ENCODE measurements around the gene PRKG1. TPM values are rescaled to one million over a fixed set of nuclear protein-coding genes. Genes with fewer than 3 reads are reported as not detected.
"Not testable (repeated sequence)": the region's sequence is repeated elsewhere in the genome, so short reads cannot be mapped to it uniquely, and the experiment has no call there.

The PRKG1 gene
- total RNA-seq, 2 experiments from 2014 or later: not detected

DNA sequence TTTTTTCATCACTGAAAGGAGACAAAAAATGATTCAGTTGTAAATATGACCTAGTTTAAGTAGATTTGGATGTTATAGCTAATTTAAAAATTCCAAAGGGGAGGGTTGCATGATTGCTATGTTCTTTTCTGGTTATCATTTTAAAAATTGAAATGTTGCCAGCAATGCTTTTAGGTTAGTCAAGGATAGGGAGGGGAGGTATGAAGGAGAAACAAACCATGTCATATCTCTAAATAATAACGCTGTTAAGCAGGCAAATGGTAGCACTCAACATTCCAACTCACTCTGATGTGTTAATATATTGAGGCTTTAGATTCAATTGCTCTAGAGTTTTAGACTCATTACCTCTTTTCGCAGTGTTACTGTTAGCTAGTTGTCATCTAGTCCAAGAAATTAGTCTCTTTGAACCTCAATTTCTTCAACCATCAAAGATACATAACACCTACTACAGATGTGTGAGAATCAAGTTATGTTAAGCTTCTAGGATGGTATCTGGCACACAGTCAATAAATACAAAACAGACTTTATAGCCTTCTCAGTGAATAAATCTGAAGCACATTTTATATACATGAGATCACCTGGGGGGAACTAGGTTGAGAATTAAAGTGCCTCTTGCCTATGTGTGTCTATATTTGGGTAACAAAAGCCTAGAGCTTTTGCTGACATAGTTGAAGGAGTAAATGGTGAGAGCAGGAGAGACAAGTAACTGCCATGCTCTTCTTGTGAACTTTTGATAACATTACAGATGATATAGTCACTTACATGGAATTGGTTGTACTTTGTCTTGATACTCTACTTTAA lies 500.2 kb downstream of the PRKG1 start:
- no peaks in the 10 kb centered on the region for H3K4me1 Mint-ChIP-seq (ENCODE audit: low read depth)
- no peak for DNase-seq
- no peaks in the 10 kb centered on the region for H3K9me3 Mint-ChIP-seq
- CTCF ChIA-PET: no interaction called here
- intact Hi-C loops (cut with micrococcal nuclease): no loop called here
- H3K27me3 Mint-ChIP-seq (ENCODE audit: low read depth): no peaks in the 10 kb centered on the region
- H3K27ac Mint-ChIP-seq: no peak overlapping the region
- no peaks in the 10 kb centered on the region for H3K36me3 Mint-ChIP-seq (ENCODE audit: low read depth)
- H3K4me3 Mint-ChIP-seq: no peak overlapping the region

DNA sequence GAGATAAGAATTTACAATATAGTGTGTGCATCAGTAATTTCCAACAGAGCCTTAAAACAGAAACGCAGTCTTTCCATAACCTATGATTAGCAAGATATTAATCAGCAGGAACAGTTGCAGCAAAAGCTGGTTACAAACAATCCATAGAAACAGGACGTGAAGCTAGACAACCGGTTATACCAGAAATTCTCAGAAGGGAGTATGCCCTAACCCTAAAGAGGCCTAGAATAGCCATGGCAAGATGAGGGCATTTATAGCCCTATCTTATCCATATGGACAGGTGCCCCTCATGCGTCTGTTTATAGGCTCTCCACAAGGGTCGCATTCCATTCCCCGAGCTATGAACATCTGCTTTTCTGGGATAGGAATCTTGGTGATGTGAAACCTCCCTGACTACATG lies 506.9 kb downstream of the PRKG1 start:
- H3K9me3 Mint-ChIP-seq; H3K27me3 Mint-ChIP-seq (ENCODE audit: low read depth); DNase-seq; CTCF ChIA-PET; H3K27ac Mint-ChIP-seq; H3K4me3 Mint-ChIP-seq; intact Hi-C loops (cut with micrococcal nuclease); H3K4me1 Mint-ChIP-seq (ENCODE audit: low read depth); H3K36me3 Mint-ChIP-seq (ENCODE audit: low read depth): not testable (repeated sequence)

DNA sequence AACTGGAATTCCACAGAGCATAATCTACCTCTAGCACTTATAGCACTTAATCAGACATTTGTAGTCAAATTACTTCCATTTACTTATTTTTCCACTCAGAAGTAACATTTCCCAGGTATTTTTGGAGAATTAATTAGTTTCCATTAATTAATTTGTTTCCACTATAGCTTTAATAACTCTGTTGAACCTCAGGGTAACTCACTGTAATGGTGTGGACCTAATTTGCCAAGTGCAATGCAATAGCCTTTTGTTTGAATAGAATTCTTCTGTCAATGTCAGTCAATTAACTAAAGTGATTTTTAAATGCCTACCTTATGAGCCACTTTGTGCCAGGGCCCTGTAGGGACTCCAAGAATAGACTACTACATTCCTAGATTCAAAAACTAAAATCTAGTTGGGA lies 509.7 kb downstream of the PRKG1 start:
- Mint-ChIP-seq H3K9me3 (no peaks in the 10 kb centered on the region), H3K27ac (no peak overlapping the region), H3K4me3 (no peak overlapping the region), H3K4me1 (ENCODE audit: low read depth) (no peaks in the 10 kb centered on the region), H3K36me3 (ENCODE audit: low read depth) (no peaks in the 10 kb centered on the region), H3K27me3 (ENCODE audit: low read depth) (peaks cover 4% of the 10 kb centered on the region)
- intact Hi-C loops (cut with micrococcal nuclease): no loop called here
- DNase-seq: no peak
- CTCF ChIA-PET: no interaction called here

DNA sequence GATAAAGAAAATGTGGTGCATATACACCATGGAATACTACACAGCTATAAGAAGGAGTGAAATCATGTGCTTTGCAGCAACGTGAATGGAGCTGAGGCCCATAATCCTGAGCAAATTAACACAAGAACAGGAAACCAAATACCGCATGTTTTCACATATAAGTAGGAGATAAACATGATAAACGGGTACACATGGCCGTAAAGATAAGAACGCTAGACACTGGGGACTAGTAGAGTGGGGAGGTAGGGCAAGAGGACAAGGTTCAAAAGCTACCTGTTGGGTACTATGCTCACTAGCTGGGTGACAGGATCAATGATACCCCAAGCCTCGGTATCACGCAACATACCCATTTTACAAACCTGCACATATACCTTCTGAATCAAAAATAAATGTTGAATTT lies 511.5 kb downstream of the PRKG1 start:
- H3K27ac Mint-ChIP-seq: no peak overlapping the region

DNA sequence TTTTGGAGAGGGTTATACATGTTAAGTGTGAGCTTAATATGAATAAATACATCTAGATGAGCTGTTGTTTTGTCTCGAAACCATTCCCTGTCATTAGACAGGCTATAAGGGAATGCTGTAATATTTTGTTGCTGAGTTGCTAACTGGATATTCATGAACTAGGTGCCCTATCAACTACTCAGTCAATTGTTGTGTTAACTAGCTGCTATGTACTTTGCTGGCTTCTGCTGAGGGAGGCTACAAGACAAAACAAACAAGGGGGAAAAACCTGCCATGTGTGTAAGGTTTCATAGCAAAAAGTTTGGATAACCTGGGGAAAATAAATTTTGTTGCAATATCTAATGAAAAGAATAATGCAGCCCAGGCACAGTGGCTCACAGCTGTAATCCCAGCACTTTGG lies 514.7 kb downstream of the PRKG1 start:
- CTCF ChIA-PET: no interaction called here
- no peak overlapping the region for H3K4me3 Mint-ChIP-seq
- intact Hi-C loops (cut with micrococcal nuclease): no loop called here

More for the DNA sequence above, 511.5 kb downstream of the PRKG1 start:
- intact Hi-C loops (cut with micrococcal nuclease): no loop called here
- Mint-ChIP-seq H3K4me1 (ENCODE audit: low read depth) (no peaks in the 10 kb centered on the region), H3K27me3 (ENCODE audit: low read depth) (peaks cover 5% of the 10 kb centered on the region), H3K36me3 (ENCODE audit: low read depth) (no peaks in the 10 kb centered on the region), H3K9me3 (no peaks in the 10 kb centered on the region), H3K4me3 (no peak overlapping the region)
- CTCF ChIA-PET: no interaction called here
- DNase-seq: no peak

DNA sequence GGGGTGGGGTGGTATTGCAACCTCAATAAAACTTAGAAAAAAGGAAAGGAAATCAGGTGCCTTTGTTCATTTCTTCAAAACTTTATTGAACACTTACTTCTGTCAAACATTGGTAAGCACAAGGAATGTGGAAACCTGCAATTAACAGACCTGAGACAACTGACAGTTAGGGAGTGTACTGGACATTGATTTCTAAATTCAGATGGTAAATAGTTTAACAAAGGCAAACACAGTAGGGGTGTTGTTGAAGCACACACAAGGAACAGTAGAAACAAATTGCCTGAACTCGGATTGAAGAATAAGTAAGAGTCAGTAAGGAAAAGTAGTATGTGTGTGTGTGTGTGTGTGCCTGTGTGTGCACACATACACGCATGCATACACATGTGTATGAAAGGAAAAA lies 516.5 kb downstream of the PRKG1 start:
- no peak for DNase-seq
- H3K9me3 Mint-ChIP-seq: no peaks in the 10 kb centered on the region
- H3K4me3 Mint-ChIP-seq: no peak overlapping the region
- no peaks in the 10 kb centered on the region for H3K4me1 Mint-ChIP-seq (ENCODE audit: low read depth)
- no peaks in the 10 kb centered on the region for H3K36me3 Mint-ChIP-seq (ENCODE audit: low read depth)
- CTCF ChIA-PET: no interaction called here
- peaks cover 5% of the 10 kb centered on the region for H3K27me3 Mint-ChIP-seq (ENCODE audit: low read depth)
- intact Hi-C loops (cut with micrococcal nuclease): no loop called here
- H3K27ac Mint-ChIP-seq: no peak overlapping the region

More for the DNA sequence above, 514.7 kb downstream of the PRKG1 start:
- no peak for DNase-seq
- Mint-ChIP-seq H3K36me3 (ENCODE audit: low read depth) (no peaks in the 10 kb centered on the region), H3K27ac (no peak overlapping the region), H3K27me3 (ENCODE audit: low read depth) (peaks cover 4% of the 10 kb centered on the region), H3K4me1 (ENCODE audit: low read depth) (no peaks in the 10 kb centered on the region), H3K9me3 (no peaks in the 10 kb centered on the region)

DNA sequence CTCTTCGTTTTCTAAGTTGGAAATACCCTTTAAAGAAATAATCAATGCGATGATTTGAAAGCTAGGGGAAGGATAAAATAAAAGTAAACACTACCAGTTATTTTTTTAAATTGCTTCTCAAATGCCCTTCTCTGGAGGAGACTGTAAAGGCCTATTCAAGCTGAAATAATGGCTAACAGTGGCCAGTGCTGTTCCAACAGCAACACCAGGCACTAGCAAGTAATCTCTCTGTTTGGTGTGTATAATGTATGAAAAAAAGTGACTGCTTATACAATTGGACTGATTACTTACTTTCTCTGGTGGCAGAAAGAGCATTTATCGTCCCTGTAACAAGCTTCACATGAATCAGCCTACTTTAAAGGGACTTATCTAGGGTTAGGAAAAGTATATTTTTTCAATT lies 522.4 kb downstream of the PRKG1 start:
- H3K36me3 Mint-ChIP-seq (ENCODE audit: low read depth): no peaks in the 10 kb centered on the region
- CTCF ChIA-PET: interaction anchor here (1.9 kb wide), 1 partner anchor 11 kb away, joined by 5 read pairs; no protein-coding TSS in a partner anchor
- intact Hi-C loops (cut with micrococcal nuclease): no loop called here
- H3K4me1 Mint-ChIP-seq (ENCODE audit: low read depth): no peaks in the 10 kb centered on the region
- H3K27ac Mint-ChIP-seq: no peak overlapping the region
- H3K27me3 Mint-ChIP-seq (ENCODE audit: low read depth): peaks cover 3% of the 10 kb centered on the region
- no peak overlapping the region for H3K4me3 Mint-ChIP-seq
- H3K9me3 Mint-ChIP-seq: no peaks in the 10 kb centered on the region
- DNase-seq: no peak

DNA sequence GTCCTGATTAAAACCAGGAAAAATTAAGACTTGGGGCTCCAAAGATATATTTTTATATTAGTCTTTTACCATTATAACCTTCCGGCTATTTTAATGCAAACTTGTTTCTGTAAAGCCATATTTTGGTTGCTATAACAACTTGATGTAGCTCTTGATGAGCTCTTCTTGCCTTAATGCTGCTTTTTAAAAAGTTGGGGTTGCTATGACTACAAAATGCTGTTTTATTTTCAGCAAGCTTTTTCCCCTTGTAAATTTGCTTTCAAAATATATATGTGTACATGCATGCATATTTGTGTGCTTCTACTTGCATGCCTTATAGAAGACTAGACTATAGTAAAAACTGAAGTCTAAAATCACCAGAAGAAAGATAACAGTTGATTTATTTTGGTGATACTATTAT lies 525.4 kb downstream of the PRKG1 start:
- H3K4me1 Mint-ChIP-seq (ENCODE audit: low read depth): no peaks in the 10 kb centered on the region
- CTCF ChIA-PET: no interaction called here
- H3K27ac Mint-ChIP-seq: no peak overlapping the region
- no peaks in the 10 kb centered on the region for H3K27me3 Mint-ChIP-seq (ENCODE audit: low read depth)
- no peaks in the 10 kb centered on the region for H3K36me3 Mint-ChIP-seq (ENCODE audit: low read depth)
- no peaks in the 10 kb centered on the region for H3K9me3 Mint-ChIP-seq
- intact Hi-C loops (cut with micrococcal nuclease): no loop called here
- no peak overlapping the region for H3K4me3 Mint-ChIP-seq
- DNase-seq: no peak

DNA sequence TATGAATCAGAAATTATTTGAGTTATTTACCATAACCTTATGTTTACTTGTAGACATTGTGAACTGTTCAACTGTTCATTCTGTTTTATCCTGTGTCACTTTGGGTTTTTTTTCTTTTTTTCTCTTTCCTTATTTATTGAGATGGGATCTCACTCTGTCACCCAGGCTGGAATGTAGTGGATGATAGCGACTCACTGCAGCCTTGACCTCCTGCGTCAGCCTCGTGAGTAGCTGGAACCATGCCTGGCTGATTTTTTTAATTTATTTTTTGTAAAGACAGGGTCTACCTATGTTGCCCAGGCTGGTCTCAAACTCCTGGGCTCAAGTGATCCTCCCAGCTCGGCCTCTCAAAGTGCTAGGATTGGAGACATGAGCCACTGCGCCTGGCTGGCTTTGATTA lies 528.0 kb downstream of the PRKG1 start:
- Mint-ChIP-seq H3K9me3 (no peaks in the 10 kb centered on the region), H3K4me3 (no peak overlapping the region), H3K27me3 (ENCODE audit: low read depth) (no peaks in the 10 kb centered on the region), H3K36me3 (ENCODE audit: low read depth) (no peaks in the 10 kb centered on the region), H3K27ac (no peak overlapping the region), H3K4me1 (ENCODE audit: low read depth) (no peaks in the 10 kb centered on the region)
- CTCF ChIA-PET: no interaction called here
- intact Hi-C loops (cut with micrococcal nuclease): no loop called here
- no peak for DNase-seq

DNA sequence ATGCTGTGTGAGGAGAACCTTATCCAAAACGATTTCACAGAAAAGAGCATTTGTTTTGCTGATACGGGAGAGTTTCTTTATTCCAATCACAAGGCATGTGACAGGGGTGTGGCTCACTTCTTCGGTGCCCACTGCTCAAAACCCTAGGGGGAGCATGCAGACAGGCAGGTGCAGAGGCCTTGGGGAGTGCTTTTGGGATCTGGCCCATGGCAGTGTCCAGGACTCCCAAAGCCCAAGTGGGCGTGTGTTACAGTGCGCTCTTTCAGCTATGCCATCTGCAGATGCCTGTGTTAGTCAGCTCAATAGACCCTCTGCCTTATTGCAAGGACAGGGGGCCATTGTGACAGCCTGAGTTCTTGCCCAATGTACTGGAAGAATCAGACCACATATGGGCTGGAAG lies 530.3 kb downstream of the PRKG1 start:
- no peaks in the 10 kb centered on the region for H3K9me3 Mint-ChIP-seq
- H3K27me3 Mint-ChIP-seq (ENCODE audit: low read depth): no peaks in the 10 kb centered on the region
- CTCF ChIA-PET: no interaction called here
- no peaks in the 10 kb centered on the region for H3K36me3 Mint-ChIP-seq (ENCODE audit: low read depth)
- H3K4me3 Mint-ChIP-seq: no peak overlapping the region
- DNase-seq: no peak
- H3K4me1 Mint-ChIP-seq (ENCODE audit: low read depth): no peaks in the 10 kb centered on the region
- no peak overlapping the region for H3K27ac Mint-ChIP-seq
- intact Hi-C loops (cut with micrococcal nuclease): no loop called here

DNA sequence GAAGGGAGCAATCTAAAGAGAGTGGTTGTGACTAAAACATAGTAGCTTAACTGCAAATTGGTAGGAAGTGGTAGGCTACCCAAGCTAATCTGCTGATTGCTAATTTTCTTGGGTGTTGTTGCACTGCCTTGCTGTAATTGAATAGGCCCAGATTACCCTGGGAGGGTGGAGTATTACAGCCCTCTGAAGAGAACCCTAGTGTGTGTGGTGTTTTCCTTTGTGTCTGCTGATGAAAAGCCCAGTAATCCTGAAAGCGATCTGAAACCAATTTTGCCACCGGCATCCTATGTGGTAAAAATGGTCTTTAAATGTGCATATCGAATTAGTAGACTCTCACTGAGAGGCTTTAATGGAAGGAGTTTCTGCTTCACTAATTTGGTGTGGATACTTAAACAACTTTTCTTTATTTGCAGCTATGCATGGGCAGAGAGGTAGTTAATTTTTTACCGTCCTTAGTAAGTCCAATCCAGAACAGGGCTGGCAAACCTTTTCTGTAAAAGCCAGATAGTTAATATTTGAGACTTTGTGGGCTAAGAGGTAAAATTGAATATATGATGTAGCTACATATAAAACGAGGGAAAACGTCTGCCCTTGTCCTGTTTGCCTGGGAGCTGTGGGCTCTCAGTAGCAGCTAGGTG lies 532.7 kb downstream of the PRKG1 start:
- Mint-ChIP-seq H3K4me1 (ENCODE audit: low read depth) (no peaks in the 10 kb centered on the region), H3K36me3 (ENCODE audit: low read depth) (no peaks in the 10 kb centered on the region), H3K9me3 (no peaks in the 10 kb centered on the region), H3K27ac (no peak overlapping the region), H3K27me3 (ENCODE audit: low read depth) (no peaks in the 10 kb centered on the region), H3K4me3 (no peak overlapping the region)
- DNase-seq: no peak
- CTCF ChIA-PET: interaction anchor here (1.6 kb wide), 1 partner anchor 10 kb away, joined by 5 read pairs; no protein-coding TSS in a partner anchor
- intact Hi-C loops (cut with micrococcal nuclease): no loop called here

DNA sequence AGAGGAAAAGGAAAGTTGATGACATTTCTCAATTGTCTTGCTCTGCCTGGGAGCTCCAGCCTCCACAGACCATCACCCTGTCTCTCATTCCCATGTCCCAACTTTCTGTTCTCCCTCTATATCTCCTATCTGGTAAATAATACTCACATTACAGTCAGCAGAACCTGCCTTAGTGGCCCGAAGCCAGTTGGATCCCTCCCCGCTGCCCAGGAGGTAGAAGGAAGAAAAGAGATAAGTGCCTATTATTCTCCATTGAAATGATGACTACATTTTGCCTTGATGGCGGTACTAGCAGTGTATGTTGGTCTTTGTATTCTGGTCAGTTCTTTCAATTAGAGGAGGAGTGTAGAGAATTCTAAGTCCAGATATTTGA lies 533.2 kb downstream of the PRKG1 start:
- Mint-ChIP-seq H3K36me3 (ENCODE audit: low read depth) (no peaks in the 10 kb centered on the region), H3K4me3 (no peak overlapping the region), H3K27me3 (ENCODE audit: low read depth) (no peaks in the 10 kb centered on the region), H3K9me3 (no peaks in the 10 kb centered on the region), H3K4me1 (ENCODE audit: low read depth) (no peaks in the 10 kb centered on the region), H3K27ac (no peak overlapping the region)
- no peak for DNase-seq
- intact Hi-C loops (cut with micrococcal nuclease): no loop called here
- CTCF ChIA-PET: interaction anchor here (0.6 to 1.6 kb wide), 2 partner anchors 10 to 187 kb away, joined by 3 to 5 read pairs; no protein-coding TSS in a partner anchor

DNA sequence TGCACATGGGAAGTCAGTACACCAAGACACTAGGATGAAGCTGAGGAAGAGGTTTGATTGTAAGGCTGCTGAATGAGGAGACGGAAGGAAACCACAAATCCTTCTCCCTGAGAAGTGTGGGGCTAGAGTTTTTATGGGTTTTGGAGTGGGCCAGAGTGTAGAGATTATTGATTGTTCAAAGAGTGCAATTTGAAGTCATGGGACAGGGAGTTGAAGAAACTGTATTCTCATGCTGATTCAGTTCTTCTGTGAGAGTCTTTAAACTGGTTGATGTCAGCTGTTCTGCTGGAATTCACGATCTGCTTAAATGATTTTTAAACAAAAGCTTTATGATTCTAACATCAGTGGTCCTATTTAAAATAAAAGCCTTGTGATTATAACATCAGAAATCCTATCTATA lies 533.9 kb downstream of the PRKG1 start:
- no peak overlapping the region for H3K27ac Mint-ChIP-seq
- no peak overlapping the region for H3K4me3 Mint-ChIP-seq
- no peak for DNase-seq
- H3K27me3 Mint-ChIP-seq (ENCODE audit: low read depth): no peaks in the 10 kb centered on the region
- H3K36me3 Mint-ChIP-seq (ENCODE audit: low read depth): no peaks in the 10 kb centered on the region
- CTCF ChIA-PET: interaction anchor here (0.6 to 1.6 kb wide), 2 partner anchors 11 to 186 kb away, joined by 3 to 5 read pairs; no protein-coding TSS in a partner anchor
- H3K9me3 Mint-ChIP-seq: no peaks in the 10 kb centered on the region
- H3K4me1 Mint-ChIP-seq (ENCODE audit: low read depth): no peaks in the 10 kb centered on the region
- intact Hi-C loops (cut with micrococcal nuclease): no loop called here

Data from activated naive CD4-positive, alpha-beta T cell treated with anti-CD3 and anti-CD28 coated beads for 36 hours (primary cell).